GM10266 (cell line): ENCODE data around the gene GRID2.

Experiments used
- DNase-seq: peaks from one replicate; pipeline ENCODE4 v3.0.0; 2012; ENCODE audit errors: extremely low spot score
- TF ChIP-seq, protein P1 (sequence below): IDR thresholded peaks from 2 replicates; pipeline ENCODE4 v1.5.1; 2012; ENCODE audit warnings: mild to moderate bottlenecking, low read depth; ENCODE audit not compliant: control insufficient read depth, insufficient read depth; ENCODE audit errors: missing control alignments

Gene GRID2

GRCh38 chr4:92600638-92601037 lies 296.9 kb downstream of the GRID2 start:
- DNase-seq = no peak
- TF ChIP-seq, protein P1, sequence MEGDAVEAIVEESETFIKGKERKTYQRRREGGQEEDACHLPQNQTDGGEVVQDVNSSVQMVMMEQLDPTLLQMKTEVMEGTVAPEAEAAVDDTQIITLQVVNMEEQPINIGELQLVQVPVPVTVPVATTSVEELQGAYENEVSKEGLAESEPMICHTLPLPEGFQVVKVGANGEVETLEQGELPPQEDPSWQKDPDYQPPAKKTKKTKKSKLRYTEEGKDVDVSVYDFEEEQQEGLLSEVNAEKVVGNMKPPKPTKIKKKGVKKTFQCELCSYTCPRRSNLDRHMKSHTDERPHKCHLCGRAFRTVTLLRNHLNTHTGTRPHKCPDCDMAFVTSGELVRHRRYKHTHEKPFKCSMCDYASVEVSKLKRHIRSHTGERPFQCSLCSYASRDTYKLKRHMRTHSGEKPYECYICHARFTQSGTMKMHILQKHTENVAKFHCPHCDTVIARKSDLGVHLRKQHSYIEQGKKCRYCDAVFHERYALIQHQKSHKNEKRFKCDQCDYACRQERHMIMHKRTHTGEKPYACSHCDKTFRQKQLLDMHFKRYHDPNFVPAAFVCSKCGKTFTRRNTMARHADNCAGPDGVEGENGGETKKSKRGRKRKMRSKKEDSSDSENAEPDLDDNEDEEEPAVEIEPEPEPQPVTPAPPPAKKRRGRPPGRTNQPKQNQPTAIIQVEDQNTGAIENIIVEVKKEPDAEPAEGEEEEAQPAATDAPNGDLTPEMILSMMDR = no peak

GRCh38 chr4:92606227-92606626 lies 302.5 kb downstream of the GRID2 start:
- DNase-seq = no peak
- TF ChIP-seq, protein P1 = no peak

DNA sequence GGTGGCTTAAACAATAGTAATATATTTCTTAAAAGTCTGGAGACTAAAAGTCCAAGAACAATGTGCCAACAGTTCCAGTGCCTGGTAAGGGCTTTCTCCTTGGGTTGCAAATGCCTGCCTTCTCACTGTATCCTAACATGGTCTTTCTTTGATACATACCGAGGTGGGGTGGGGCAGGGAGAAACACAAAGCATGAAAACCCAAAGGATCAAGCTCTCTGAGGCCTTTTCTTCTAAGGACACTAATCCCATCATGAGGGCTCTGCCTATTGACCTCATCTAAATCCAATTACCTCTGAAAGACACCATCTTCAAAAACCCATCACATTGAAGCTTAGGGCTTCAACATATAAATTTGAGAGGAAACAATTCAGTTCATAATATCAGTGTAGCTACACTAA lies 311.3 kb downstream of the GRID2 start:
- DNase-seq = no peak
- TF ChIP-seq, protein P1 = no peak

DNA sequence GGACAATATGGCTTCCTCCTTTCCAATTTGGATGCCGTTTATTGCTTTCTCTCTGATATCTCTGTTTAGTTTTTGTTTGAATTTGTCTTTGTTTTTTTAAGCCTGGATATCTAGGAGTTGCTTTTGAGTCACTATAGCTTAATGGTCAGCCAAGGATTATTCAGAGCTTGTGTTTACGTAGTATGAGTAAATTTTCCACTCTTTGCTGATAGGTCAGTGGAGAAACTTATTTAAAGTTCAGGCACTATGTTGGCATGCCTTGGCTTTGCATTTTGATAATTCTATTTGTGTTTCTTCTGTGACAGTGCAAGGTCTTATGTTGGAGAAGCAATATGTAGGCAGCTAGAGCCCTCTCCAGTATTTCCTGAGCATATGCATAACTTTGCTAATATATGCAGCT lies 315.2 kb downstream of the GRID2 start:
- no peak for DNase-seq
- TF ChIP-seq, protein P1 = no peak

- DNase-seq = no peak
- TF ChIP-seq, protein P1 = no peak
These were observed 325.5 kb downstream of the GRID2 start for GRCh38 chr4:92629302-92629701.

GRCh38 chr4:92634882-92635281 lies 331.1 kb downstream of the GRID2 start:
- TF ChIP-seq, protein P1 = no peak
- no peak for DNase-seq

- DNase-seq = no peak
These were observed 332.5 kb downstream of the GRID2 start for GRCh38 chr4:92636038-92636806.

More at GRCh38 chr4:92636038-92636806, 332.5 kb downstream of the GRID2 start:
- TF ChIP-seq, protein P1 = no peak
